ENCODE data around the gene HEATR5B.

DNA sequence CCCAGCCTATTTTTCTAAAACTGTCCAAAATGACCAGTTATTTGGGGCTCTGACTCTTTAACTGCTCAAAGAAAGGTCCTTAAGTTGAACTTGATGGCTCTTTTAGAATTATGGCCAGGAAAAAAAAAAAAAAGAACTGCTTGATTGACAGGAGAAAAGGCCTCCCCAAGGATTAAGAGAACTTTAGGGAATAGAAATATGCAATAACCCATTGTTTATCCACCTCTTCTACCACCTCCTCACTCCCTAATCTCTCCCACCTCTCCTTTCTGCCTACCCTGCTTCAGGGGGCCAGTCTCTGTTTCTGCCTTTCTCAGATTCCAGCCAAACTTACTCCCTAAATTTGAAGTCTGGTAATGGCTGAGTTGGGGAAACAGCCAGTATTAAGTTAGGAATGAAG is 112.2 kb downstream of the HEATR5B start:
- TF ChIP-seq, protein P1, sequence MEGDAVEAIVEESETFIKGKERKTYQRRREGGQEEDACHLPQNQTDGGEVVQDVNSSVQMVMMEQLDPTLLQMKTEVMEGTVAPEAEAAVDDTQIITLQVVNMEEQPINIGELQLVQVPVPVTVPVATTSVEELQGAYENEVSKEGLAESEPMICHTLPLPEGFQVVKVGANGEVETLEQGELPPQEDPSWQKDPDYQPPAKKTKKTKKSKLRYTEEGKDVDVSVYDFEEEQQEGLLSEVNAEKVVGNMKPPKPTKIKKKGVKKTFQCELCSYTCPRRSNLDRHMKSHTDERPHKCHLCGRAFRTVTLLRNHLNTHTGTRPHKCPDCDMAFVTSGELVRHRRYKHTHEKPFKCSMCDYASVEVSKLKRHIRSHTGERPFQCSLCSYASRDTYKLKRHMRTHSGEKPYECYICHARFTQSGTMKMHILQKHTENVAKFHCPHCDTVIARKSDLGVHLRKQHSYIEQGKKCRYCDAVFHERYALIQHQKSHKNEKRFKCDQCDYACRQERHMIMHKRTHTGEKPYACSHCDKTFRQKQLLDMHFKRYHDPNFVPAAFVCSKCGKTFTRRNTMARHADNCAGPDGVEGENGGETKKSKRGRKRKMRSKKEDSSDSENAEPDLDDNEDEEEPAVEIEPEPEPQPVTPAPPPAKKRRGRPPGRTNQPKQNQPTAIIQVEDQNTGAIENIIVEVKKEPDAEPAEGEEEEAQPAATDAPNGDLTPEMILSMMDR (IDR thresholded peaks at IDR 0.05), result no peak
- TF ChIP-seq POLR2A (IDR thresholded peaks at IDR 0.05) (no peak), EP300 (IDR thresholded peaks at IDR 0.05) (no peak)
